AG09309 (cell line): ENCODE data around the gene FMO5.

Experiments
- DNase-seq: peaks from one replicate; pipeline ENCODE4 v3.0.0-alpha.2; 2010; ENCODE audit warnings: low read depth
- H3K4me3 ChIP-seq: 2 replicates; pipeline ENCODE4 v1.5.1; 2011; ENCODE audit warnings: mild to moderate bottlenecking, low read depth, low read length, moderate library complexity; ENCODE audit not compliant: control insufficient read depth
- TF ChIP-seq, protein P1 (sequence below): IDR thresholded peaks from 2 replicates; pipeline ENCODE4 v1.5.1; 2011; ENCODE audit warnings: mild to moderate bottlenecking, low read depth, low read length, inconsistent platforms; ENCODE audit not compliant: insufficient read depth, control insufficient read depth; ENCODE audit errors: missing control alignments

The FMO5 gene

DNA sequence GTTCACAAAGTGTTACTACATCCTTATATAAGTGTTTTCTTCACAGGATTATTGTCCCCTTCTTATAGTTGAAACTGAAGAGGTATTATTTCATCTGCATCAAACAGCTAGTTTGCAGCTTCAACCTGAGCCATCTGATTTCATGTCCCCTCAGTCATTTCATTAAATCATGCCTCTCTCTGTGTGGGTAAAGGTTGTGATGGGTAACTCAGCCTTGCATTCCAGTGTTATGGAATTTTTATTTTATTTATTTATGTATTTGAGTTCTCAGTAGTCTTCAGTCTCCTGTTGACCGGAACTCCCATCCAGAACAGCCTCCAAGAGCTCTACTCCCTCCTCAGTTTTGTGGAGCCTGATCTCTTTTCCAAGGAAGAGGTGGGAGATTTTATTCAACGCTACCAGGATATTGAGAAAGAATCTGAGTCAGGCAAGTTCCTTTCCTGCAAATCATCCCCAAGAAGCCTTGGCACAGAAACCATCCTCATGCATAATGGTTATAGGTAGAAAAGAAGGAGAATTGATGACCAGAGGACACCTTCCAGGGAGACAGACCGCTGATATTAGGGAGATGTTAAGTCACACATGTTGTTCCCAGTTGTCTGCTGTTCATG lies 39.1 kb upstream of the FMO5 start:
- H3K4me3 ChIP-seq: no peak overlapping the region
- DNase-seq: no peak
- TF ChIP-seq, protein P1, sequence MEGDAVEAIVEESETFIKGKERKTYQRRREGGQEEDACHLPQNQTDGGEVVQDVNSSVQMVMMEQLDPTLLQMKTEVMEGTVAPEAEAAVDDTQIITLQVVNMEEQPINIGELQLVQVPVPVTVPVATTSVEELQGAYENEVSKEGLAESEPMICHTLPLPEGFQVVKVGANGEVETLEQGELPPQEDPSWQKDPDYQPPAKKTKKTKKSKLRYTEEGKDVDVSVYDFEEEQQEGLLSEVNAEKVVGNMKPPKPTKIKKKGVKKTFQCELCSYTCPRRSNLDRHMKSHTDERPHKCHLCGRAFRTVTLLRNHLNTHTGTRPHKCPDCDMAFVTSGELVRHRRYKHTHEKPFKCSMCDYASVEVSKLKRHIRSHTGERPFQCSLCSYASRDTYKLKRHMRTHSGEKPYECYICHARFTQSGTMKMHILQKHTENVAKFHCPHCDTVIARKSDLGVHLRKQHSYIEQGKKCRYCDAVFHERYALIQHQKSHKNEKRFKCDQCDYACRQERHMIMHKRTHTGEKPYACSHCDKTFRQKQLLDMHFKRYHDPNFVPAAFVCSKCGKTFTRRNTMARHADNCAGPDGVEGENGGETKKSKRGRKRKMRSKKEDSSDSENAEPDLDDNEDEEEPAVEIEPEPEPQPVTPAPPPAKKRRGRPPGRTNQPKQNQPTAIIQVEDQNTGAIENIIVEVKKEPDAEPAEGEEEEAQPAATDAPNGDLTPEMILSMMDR: no peak

DNA sequence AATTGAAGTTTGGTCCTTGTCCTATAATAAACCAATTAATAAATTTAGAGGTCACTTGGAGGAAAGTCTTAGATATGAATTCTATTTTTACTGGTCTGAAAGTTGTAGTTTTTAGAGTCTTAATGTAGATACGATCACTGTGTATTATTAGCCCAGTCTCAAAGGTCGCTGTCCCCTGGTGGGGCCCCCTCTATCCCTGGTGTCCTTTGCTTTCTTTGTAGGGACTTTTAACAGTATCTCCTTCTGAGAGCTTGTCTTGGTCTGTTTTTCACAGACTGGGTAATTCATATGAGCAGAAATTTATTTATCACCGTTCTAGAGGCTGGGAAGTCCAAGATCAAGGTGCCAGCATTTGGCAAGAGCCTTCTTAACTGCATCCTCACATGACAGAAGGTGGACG lies 35.8 kb upstream of the FMO5 start:
- no peak overlapping the region for H3K4me3 ChIP-seq
- no peak for DNase-seq
- TF ChIP-seq, protein P1: no peak

DNA sequence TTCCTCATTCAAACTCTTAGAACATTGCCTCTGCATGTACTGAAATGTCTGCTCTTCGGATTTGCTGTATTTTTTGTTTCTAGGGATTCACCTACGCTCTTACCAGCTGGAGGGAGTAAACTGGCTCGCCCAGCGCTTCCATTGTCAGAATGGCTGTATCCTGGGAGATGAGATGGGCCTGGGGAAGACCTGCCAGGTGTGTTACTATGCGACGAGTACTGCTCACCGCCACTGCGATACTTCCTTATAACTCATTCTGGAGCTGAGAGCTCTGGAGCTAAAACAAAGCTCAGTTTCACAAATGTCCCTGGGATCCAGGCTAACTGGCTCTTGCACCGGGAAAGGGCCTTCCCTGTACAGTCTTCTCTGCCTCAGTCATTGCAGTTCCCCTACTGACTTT lies 27.4 kb upstream of the FMO5 start:
- TF ChIP-seq, protein P1: no peak

DNA sequence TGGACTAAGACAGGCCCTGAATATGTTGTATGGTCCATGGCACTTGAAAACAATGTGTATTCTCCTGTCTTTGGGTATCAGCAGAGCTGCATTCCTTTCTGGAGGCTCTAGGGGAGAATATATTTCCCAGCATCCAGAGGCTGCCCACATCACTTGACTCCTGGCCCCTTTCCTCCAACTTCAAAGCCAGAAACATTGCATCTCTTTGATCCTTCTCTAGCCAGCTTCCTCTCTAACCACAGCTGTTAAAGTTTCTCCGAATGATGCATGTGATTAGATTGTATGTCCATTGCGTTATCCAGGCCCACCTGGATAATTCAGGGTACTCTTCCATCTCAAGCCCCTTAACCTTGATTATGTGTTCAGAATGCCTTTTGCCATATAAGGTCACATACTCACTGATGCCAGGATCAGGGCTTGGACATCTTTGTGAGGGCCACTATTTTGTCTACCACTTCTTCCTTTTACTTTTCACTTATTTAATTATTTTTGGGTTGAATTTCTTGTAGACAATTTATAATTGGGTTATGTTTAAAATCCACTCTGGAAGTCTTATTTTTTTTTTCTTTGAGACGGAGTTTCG lies 22.6 kb upstream of the FMO5 start:
- H3K4me3 ChIP-seq: no peak overlapping the region
- TF ChIP-seq, protein P1: no peak
- DNase-seq: no peak

More for the DNA sequence above, 27.4 kb upstream of the FMO5 start:
- DNase-seq: no peak
- H3K4me3 ChIP-seq: no peak overlapping the region

DNA sequence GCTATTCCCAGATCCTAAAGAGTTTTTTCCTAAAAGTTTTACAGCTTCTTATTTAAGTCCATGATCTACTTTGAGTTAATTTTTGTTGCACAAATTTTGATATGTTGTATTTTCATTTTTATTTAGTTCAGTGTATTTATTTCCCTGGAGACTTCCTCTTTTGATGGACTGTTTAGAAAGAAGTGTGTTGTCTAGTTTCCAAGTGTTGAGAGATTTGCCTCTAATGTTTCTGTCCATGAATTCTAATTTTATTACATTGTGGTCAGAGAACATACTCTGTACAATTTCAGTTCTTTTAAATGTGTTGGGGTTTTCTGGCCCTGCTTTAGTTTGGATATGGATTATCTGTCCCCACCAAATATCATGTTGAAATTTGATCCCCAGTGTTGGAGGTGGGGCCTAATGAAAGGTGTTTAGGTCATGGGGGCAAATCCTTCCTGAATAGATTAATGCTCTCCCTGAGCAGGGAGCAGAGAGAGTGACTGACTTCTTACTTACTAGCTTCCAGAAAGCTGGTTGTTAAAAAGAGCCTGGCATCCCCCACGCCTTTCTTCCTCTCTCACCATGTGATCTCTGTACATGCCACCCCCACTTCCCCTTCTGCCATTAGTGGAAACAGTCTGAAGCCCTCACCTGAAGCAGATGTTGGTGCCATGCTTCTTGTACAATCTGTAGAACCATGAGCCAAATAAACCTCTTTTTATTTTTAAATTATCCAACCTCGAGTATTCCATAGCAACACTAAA lies 21.9 kb upstream of the FMO5 start:
- no peak overlapping the region for H3K4me3 ChIP-seq
- TF ChIP-seq, protein P1: no peak
- DNase-seq: no peak

DNA sequence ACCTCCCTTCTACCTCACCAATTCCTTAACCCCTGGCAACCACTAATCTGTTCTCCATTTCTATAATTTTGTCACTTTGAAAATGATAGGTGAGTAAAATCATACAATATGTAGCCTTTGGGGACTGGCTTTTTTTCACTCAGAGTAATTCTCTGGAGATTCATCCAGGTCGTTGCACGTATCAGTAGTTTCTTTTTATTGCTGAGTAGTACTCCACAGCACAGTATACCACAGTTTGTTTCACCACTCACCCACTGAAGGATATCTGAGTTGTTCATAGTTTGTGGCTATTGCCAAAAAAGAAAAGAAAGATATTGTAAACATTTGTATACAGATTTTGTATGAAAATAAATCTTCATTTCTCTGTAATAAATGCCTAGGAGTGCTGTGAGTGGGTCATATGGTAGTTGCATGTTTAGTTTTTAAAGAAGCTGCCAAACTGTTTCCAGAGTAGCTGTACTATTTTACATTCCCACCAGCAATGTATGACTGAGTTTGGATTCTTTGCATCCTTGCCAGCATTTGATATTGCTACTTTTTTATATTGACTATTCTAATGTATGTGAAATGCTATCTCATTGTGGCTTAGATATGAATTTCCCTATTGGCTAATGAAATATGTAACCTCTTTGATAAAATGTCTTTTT lies 21.0 kb upstream of the FMO5 start:
- H3K4me3 ChIP-seq: no peak overlapping the region
- TF ChIP-seq, protein P1: no peak
- no peak for DNase-seq
